ENCODE data around the gene STUM. TPM values are rescaled to one million over a fixed set of nuclear protein-coding genes. Genes with fewer than 3 reads are reported as not detected.

STUM gene
- total RNA-seq, 2 donors from 2014 or later: 1.0 to 3.2 TPM

DNA sequence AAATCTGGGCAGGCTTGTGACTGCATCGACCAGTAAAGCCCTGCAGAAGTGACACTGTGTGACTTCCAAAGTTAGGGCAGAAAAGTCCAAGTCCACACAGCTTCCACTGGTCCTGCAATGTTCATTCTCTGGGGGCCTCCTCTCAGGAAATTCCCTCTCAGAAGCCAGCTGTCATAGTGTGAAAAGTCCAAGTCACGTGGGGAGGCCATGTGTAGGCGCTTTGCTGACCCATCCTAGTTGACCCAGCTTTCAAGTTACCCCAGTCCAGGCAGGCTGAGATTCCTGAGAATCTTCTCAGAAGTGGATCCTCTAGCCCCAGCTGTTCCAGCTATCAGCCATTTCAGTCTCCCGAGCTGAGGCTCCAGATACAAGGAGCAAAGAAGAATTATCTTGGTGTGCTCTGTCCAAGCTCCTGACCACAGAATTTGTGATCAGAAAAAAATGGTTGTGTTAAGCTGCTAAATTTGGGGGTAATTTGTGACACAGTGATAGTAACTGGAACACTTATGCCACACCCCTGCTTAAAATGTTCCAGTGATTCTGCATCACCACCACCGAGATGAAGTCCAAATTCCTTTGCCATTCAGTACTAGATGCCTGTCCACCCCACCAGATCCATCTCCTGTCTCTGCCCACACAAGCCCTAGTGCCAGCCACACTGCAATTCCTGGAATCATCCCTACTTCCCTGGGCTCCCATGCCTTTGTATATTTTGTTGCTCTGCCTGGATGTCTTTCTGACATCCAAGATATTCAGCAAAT is 2.5 kb upstream of the STUM start:
- Histone ChIP-seq H3K4me3 (no peak overlapping the region), H3K27me3 (peaks cover 16% of the 10 kb centered on the region), H3K27ac (no peak overlapping the region), H3K36me3 (no peaks in the 10 kb centered on the region), H3K9ac (ENCODE audit: low read depth in 2 of 2, low read length in 2 of 2) (no peak overlapping the region), H3K4me1 (peaks cover 24% of the 10 kb centered on the region), H3K9me3 (no peaks in the 10 kb centered on the region)
- TF ChIP-seq, protein P1, sequence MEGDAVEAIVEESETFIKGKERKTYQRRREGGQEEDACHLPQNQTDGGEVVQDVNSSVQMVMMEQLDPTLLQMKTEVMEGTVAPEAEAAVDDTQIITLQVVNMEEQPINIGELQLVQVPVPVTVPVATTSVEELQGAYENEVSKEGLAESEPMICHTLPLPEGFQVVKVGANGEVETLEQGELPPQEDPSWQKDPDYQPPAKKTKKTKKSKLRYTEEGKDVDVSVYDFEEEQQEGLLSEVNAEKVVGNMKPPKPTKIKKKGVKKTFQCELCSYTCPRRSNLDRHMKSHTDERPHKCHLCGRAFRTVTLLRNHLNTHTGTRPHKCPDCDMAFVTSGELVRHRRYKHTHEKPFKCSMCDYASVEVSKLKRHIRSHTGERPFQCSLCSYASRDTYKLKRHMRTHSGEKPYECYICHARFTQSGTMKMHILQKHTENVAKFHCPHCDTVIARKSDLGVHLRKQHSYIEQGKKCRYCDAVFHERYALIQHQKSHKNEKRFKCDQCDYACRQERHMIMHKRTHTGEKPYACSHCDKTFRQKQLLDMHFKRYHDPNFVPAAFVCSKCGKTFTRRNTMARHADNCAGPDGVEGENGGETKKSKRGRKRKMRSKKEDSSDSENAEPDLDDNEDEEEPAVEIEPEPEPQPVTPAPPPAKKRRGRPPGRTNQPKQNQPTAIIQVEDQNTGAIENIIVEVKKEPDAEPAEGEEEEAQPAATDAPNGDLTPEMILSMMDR (IDR thresholded peaks at IDR 0.05): no peak
- no peak for DNase-seq
- intact Hi-C loops (cut with DNase I): loop anchor here (10.0 kb wide), 1 partner anchor 121 kb away; no protein-coding TSS in a partner anchor

DNA sequence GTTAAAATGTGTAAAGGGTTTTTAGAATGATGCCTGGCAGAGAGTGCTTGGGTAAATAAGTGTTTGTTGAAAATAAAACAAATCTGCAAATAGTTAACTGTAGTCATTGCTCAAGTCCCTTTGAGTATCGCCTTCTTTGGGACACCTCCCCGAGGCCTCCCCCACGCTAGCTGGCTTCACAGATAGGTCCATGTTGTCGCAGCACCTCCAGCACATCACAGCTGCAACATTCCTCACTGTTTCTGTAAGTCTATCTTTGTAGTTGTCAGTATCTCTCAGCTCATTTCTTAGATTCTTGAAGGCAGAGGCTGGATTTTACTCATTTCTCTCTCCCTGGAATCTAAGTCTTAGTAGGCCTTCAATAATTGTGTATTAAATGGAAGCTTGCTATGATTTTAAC is 1.6 kb upstream of the STUM start:
- peaks cover 27% of the 10 kb centered on the region for H3K4me1 ChIP-seq
- no peak overlapping the region for H3K27ac ChIP-seq
- no peak overlapping the region for H3K9ac ChIP-seq (ENCODE audit: low read depth in 2 of 2, low read length in 2 of 2)
- no peak for DNase-seq
- TF ChIP-seq, protein P1 (IDR thresholded peaks at IDR 0.05): no peak
- H3K9me3 ChIP-seq: no peaks in the 10 kb centered on the region
- intact Hi-C loops (cut with DNase I): loop anchor here (10.0 kb wide), 1 partner anchor 122 kb away; no protein-coding TSS in a partner anchor
- no peaks in the 10 kb centered on the region for H3K36me3 ChIP-seq
- H3K27me3 ChIP-seq: peaks cover 16% of the 10 kb centered on the region
- H3K4me3 ChIP-seq: no peak overlapping the region

DNA sequence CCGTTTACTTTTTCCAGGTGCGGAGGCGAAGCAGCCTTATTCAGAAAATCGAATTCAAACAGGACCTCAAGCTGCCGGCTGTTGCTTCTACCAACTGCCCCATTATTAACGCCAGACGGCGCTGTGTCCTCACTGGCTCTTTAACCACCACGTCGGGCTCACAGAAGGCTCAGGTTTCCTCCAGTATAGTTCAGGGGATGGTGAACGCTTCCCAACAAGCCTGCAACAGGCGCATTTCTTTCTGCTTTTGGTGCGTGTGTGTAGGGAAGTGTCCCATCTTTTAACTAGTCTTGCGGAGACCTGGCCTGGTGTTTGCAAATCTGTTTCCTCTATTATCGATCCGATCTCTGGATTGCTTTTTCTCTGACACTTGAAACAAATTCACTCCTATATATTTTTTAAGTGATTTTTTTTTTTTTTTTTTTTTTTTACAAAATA is 791 bp upstream of the STUM start:
- TF ChIP-seq, protein P1 (IDR thresholded peaks at IDR 0.05): peak; percentile 73
- peak; percentile 84 for DNase-seq
- no peaks in the 10 kb centered on the region for H3K36me3 ChIP-seq
- H3K27ac ChIP-seq: no peak overlapping the region
- no peak overlapping the region for H3K9ac ChIP-seq (ENCODE audit: low read depth in 2 of 2, low read length in 2 of 2)
- no peaks in the 10 kb centered on the region for H3K9me3 ChIP-seq
- H3K27me3 ChIP-seq: peaks cover 16% of the 10 kb centered on the region
- intact Hi-C loops (cut with DNase I): loop anchor here (2.0 to 10.0 kb wide), 2 partner anchors 61 to 123 kb away; no protein-coding TSS in a partner anchor
- no peak overlapping the region for H3K4me3 ChIP-seq
- peaks cover 23% of the 10 kb centered on the region for H3K4me1 ChIP-seq

DNA sequence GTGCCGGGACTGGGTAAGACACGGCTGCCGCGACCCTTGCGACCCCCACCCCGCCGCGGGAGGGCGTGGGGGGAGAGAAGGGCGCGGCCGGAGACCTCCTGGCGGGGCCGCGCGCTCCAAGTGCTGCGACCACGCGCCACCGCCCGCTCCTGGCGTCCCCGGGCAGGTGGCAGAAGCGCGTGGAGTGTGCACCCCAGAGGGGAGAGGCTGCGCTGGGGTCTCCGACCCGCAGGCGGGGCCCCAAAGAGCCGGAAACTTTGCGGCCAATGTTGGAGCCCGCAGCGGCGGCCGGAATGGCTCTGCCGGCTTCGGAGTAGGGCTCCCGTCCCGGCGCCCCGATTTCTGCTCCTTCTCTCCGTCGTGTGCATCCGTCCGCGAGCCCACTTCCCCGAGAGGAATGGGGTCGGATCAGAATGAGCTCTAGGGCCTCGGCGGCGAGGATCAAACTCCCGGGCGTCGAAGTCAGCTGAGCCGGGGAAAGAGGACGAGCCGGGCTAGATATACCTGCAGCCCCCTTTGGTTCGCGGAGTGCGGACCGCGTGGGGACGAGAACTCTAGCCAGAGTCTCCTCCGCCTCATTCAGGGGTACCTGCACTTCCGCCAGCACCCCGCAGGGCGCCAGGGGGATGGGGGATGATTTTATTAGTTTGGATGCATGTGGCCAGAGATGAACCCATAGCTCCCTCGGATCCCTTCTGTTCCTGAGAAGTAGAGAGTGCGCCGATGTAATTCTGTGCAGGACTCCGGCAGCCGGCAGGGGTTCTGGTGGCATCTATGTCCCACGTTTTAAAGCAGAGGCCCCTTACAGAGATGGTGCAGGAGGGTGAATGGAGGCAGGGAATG is 751 bp downstream of the STUM start:
- Histone ChIP-seq H3K27ac (peak overlapping the region; percentile 15), H3K9ac (ENCODE audit: low read depth in 2 of 2, low read length in 2 of 2) (peak overlapping the region in 1 of 2 donors; percentile 41)
- TF ChIP-seq, protein P1 (IDR thresholded peaks at IDR 0.05): no peak

DNA sequence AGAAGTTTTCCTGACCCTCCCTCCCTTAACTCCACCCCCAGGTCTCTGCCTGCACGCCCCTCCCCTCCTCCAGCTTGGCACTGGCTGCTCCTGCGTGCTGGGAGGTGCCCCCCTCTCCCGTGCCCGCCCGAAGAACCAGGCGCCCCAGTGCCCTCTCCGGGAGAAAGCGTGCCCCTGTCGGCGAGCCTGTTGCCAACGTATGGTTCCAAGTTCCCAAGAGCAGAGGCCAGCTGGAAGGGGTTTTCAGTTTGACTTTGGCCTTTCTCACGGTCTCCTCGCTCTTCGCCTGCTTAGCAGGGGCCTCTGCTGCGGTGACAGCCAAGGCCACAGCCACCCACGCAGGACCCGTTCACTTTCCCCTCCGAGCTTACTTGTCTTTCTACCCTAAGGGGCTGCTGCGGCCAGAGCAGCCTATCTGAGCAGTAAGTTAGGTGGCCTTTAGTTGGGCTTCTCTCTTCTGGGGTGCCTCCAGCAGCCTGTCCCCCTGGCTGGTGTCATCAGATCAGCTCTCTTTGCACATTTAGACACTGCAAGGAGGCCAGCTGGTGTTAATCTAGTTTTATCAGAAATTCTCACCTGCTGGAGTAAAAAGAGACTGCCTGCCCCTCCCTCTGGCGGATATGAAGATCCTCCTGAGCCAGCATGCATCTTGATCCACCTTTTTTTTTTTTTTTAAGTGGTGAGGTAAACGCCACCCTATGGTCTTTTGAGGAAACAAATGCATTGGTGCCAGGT is 1.5 kb downstream of the STUM start:
- intact Hi-C loops (cut with DNase I): loop anchor here (2.0 to 10.0 kb wide), 2 partner anchors 59 to 125 kb away; no protein-coding TSS in a partner anchor
- Histone ChIP-seq H3K4me1 (peaks cover 19% of the 10 kb centered on the region), H3K9me3 (no peaks in the 10 kb centered on the region), H3K27ac (peak overlapping the region; percentile 15), H3K4me3 (peak overlapping the region; percentile 29), H3K27me3 (peaks cover 16% of the 10 kb centered on the region), H3K9ac (ENCODE audit: low read depth in 2 of 2, low read length in 2 of 2) (no peak overlapping the region), H3K36me3 (no peaks in the 10 kb centered on the region)
- TF ChIP-seq, protein P1 (IDR thresholded peaks at IDR 0.05): no peak
- DNase-seq: peak; percentile 74

More for the DNA sequence above, 751 bp downstream of the STUM start:
- intact Hi-C loops (cut with DNase I): loop anchor here (2.0 to 10.0 kb wide), 2 partner anchors 59 to 125 kb away; no protein-coding TSS in a partner anchor
- Histone ChIP-seq H3K36me3 (no peaks in the 10 kb centered on the region), H3K4me3 (peak overlapping the region; percentile 29), H3K9me3 (no peaks in the 10 kb centered on the region), H3K27me3 (peaks cover 16% of the 10 kb centered on the region), H3K4me1 (peaks cover 19% of the 10 kb centered on the region)
- peak; percentile 30 for DNase-seq
